Stimulated activated CD8-positive, alpha-beta memory T cell treated with anti-CD3 and anti-CD28 coated beads, Interleukin-12 subunit alpha, Interleukin-12 subunit beta, amount 100 ng/mL, for 24 hours (primary cell): Measurements from ENCODE around the gene CTPS2.
"Not testable (repeated sequence)": the region's sequence is repeated elsewhere in the genome, so short reads cannot be mapped to it uniquely, and the experiment has no call there.

Source experiments
- DNase-seq: peaks from one replicate; pipeline ENCODE4 v3.0.0-alpha.2; 2020; ENCODE audit errors: extremely low read depth

Gene CTPS2

DNA sequence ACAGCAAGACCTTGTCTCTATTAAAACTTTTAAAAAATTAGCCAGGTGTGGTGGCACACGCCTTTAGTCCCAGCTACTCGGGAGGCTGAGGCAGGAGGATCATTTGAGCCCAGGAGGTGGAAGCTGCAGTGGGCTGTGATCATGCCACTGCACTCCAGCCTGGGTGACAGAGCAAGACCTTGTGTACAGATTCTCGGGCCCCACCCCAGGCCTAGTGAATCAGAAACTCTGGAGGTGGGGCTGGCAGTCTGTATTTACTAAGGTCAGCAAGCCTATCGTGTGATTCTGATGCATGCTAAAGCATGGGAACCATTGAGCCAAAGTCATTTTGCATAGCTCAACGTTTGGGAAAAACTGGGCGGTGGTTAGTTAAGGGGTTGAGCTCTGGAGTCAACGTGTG lies 59.0 kb downstream of the CTPS2 start:
- no peak for DNase-seq

DNA sequence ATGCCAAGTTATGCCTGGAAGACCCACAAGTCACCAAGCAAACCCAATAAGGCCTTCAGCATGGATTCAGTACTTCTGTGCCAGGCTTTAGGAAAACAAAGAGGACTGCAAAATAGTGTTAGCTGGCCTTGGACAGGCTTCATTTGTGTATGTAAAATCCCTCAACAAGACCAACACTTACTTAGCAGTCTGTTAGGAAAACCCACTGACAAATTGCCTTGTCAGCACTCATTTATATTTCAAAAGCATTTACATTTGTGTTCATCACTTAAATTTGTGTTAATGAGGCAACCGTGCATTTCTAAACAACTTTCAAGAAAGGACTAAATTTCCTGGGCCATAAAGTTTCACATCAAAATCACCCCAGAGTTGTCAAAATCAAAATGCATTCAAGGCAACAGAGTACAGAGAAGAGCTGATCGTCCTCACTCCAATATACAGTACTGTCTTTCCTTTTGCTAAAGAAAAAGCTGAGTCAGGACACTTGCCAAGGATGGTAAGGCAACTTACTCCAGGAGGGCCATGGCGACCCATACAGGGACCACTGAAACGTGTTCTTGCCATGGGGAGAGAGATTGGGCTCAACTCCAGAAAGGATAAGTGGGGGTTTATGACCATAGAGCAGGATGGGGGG lies 61.0 kb downstream of the CTPS2 start:
- no peak for DNase-seq

- no peak for DNase-seq
Observed at GRCh38 chrX:16649858-16650257, 62.6 kb downstream of the CTPS2 start, which contains the start of gene S100G. Gene S100G, plus strand, starts transcription at chrX:16650158. Its CDS starts 849 bp downstream, at chrX:16651007.

- DNase-seq = no peak
Observed at GRCh38 chrX:16646366-16647138, 65.9 kb downstream of the CTPS2 start.

DNA sequence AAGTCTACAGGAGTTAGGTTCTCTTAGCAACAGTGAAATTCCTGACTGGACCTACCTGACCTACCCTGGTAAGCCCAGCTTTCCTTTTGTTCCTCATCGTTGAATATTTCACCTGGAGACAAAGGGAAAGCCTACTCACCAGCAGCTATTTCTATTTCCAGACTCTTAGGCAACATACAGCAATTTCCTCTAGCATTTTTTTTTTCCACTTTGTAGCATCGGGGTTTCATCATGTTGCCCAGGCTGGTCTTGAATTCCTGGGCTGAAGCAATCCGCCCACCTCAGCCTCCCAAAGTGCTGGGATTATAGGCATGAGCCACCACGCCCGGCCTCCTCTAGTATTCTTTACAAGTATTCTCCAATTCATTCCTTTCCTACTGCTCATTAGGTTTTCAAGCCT lies 69.3 kb downstream of the CTPS2 start:
- no peak for DNase-seq

GRCh38 chrX:16640823-16641222 lies 71.6 kb downstream of the CTPS2 start:
- no peak for DNase-seq

GRCh38 chrX:16639966-16640365 lies 72.5 kb downstream of the CTPS2 start:
- no peak for DNase-seq

- DNase-seq = no peak
Observed at GRCh38 chrX:16638533-16638932, 73.9 kb downstream of the CTPS2 start.

DNA sequence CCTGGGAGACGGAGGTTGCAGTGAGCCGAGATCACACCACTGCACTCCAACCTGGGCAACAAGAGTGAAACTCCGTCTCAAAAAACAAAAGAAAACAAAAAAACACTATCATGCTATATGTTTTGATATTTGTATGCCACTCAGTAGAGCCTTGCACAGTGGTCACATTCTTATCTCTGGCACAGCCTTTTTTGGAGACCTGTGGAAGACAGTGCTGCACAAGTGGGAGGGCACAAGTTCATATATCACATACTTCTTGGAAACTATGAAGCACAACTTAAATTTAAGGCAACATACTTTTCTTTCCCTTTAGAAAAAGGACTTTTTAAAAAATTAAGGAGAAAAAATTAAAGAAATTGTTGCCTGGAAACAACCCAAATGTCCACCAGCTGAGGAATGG lies 76.9 kb downstream of the CTPS2 start:
- DNase-seq = no peak

- DNase-seq = no peak
Observed at GRCh38 chrX:16635040-16635439, 77.4 kb downstream of the CTPS2 start.

DNA sequence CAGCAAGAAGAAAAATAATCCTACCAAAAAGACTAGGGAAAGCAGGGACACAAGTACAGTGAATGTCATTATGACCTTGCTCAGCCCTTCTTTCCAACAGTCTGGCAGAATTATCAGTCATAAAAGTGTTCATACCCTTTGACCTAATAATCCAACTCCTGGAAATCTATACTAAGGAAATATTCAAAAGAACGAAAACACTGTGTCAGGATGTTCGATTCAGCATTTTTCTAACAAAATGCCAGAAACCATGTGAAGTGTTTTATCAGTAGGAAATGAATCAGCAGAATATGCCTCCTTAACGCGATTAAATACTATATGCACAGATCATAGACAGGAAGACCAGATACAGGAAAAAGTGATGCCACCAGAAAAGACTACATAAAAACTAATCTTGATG lies 78.7 kb downstream of the CTPS2 start:
- no peak for DNase-seq

GRCh38 chrX:16629909-16630308 lies 82.6 kb downstream of the CTPS2 start:
- DNase-seq = no peak

- no peak for DNase-seq
Observed at GRCh38 chrX:16628946-16629595, 83.4 kb downstream of the CTPS2 start.

DNA sequence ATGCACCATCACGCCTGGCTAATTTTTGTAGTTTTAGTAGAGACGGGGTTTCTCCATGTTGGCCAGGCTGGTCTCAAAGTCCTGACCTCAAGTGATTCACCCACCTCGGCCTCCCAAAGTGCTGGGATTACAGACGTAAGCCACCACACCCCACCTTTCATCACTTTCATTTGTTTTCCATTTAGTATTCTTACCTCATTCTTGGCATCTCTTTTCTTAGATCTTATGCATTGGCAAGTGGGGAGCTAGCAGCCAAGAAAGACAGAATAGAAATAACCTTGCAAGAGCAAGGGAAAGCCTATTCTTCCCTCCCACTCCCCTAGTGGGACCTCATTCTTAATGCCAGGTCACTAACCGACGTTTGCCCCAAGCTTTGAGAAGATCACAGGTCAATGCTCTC lies 84.0 kb downstream of the CTPS2 start:
- DNase-seq = not testable (repeated sequence)

DNA sequence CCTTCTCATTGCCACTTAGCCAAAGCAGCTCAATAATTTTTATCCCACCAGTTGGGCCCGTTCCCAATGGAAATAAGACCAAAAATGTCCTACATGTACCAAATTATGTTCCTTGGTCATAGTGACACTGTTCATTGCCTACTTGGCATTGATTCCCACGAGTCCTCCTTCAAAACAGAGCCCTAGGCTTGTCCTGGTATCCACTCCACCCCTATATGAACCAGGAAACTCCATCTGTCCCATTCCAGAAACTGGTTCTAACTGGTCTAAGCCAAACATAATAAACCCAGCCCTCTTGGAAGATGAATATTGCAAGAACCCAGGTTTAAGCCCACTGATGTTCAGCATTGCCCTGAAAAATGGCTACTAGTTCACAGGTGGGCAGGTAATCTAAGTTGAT lies 93.4 kb downstream of the CTPS2 start:
- no peak for DNase-seq

DNA sequence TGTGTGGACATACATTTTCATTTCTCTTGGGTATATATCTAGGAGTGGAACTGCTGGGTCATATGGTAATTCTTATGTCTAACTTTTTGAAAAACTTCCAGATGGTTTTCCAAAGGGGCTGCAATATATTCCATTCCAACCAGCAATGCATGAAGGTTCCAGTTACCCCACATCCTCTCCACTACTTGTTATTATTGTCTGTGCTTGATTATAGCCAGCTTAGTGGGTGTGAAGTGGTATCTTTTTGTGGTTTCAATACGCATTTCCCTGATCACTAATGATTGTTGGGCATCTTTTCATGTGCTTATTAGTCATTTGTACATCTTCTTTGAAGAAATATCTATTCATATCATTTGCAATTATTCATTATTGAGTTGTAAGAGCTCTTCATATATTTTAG lies 94.0 kb downstream of the CTPS2 start:
- no peak for DNase-seq

DNA sequence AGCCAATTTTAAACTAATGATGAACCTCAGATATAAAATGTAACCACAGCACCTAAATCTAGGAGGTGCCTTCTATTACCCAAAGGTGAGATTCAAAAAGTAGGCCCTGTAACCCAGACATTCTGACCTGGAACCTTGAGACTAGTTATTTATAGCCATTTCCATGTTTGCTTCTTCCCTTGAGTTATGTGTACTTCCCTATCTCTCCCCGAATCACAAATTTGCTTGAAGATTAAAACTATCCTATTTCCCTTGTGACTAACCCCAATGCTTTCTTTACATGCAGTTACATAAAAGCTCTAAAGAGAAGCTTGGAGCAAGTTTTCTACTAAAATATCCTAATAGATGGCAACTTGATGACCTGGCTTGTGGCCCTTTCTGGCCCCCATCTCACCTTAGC lies 95.1 kb downstream of the CTPS2 start:
- DNase-seq = no peak

DNA sequence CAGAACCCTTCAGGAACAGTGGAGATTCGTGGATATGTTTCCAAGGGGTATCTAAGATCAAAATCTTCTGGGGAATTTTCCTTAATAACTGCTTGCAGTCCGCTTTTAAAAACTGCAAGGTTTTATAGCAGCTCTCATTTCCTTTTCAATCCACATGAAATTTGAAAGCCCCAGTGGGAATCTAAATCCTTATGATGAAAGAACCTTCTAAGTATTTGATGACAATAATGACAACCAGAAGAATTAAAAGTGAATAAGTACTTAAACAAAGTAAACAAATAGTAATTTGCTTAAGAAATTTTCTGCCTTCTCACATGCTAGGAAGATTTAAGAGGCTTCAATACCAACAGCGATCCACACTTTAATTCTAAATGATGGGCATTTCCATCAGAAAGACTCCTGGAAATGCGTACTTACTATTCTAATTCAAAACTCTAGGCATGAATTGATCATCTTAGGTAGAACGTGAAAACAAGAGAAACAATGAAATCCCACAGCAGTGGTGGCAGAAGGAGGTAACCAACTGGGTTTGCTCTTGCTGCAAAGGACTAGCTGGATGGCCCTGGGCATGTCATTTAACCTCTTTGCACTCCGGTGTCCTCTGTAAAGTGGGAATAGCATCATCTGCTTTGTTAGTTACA lies 100.1 kb downstream of the CTPS2 start:
- no peak for DNase-seq

DNA sequence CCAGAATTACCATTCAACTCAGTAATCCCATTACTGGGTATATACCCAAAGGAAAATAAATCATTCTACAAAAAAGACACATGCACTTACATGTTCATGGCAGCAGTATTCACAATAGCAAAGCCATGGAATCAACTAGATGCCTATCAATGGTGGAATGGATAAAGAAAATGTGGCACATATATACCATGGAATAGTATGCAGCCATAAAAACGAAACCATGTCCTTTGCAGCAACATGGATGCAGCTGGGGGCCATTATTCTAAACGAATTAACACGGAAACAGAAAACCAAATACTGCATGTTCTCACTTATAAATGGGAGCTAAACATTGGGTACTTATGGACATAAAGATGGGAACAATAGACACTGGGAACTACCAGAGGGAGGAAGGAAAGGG lies 101.8 kb downstream of the CTPS2 start:
- not testable (repeated sequence) for DNase-seq

- no peak for DNase-seq
Observed at GRCh38 chrX:16610121-16610621, 102.3 kb downstream of the CTPS2 start.

DNA sequence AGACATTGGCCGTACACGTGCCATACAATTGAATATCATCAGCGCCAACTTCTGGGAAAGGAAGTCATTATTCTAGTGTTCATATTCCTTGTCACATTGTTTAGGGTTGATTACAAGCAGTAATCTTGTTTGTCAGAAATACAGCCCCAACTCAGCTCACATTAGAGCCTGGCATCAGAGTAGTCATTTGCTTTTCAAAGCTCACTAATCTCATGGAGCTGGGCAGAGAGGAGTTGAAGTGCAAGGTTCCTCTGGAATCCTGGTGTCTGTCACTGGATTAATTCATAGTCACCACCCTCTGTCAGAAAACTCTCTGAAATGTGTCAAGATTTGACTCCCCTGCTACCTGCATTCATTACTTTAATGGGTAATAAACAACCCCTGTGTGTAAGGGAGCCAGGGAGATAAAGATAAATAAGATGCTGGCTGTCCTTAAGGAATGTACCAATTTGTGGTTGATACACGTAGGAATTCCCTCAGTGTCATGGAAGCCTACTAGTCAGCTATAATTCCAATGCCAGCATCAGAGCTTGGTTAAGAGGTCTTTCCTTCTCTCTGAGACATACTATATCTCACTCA lies 106.2 kb downstream of the CTPS2 start:
- DNase-seq = no peak

DNA sequence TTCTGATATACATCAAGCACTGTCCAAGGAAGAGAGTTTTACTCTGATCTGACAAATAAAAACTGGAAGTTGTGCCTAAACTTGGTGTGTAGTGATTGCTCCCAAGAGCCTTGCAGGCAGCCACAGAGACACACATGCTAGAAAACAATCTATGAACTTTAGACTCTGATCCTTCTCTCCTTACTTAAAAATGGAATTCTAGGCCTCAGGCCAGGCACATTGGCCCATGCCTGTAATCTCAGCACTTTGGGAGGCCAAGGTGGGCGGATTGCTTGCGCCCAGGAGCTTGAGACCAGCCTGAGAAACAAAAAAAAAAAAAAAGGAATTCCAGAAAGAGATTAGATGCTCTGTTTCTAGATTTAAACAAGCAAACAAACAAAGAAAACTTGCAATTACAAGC lies 108.1 kb downstream of the CTPS2 start:
- no peak for DNase-seq
